H1 (cell line): ENCODE results near the gene MYO1G. TPM values are rescaled to one million over a fixed set of nuclear protein-coding genes. Genes with fewer than 3 reads are reported as not detected.

Experiments used
- CEBPB ChIP-seq: IDR thresholded peaks from 2 replicates; pipeline ENCODE4 v1.6.1; 2012; ENCODE audit warnings: low read depth, low read length
- CHD1 ChIP-seq: IDR thresholded peaks from 2 replicates; pipeline ENCODE4 v1.6.1; 2012; ENCODE audit warnings: low read depth, low read length, improper control_type of control experiment
- CHD7 ChIP-seq: fragments of 300-600 bp; sonication (generic); IDR thresholded peaks from 2 replicates; pipeline ENCODE4 v1.7.1; 2012; ENCODE audit warnings: low read length, moderate library complexity, mild to moderate bottlenecking, inconsistent platforms; ENCODE audit not compliant: insufficient replicate concordance
- RFX5 ChIP-seq: IDR thresholded peaks from 2 replicates; pipeline ENCODE4 v1.6.1; 2011; ENCODE audit warnings: low read depth, low read length, improper control_type of control experiment, borderline replicate concordance
- polyA plus RNA-seq, 7 experiments: library from polyadenylated mRNA; depleted of rRNA in 3 of 7; stranded (reverse) in 5 of 7; unstranded in 2 of 7; fragments of >200 nt in 5 of 7; fragments of 200-250 nt in 2 of 7; gene quantifications; 1 replicate in 5 of 7; 2 replicates in 1 of 7; 4 replicates in 1 of 7; pipeline versions ENCODE4 v1.2.1 to v1.2.3, GENCODE V29; 2011 to 2013; ENCODE audit warnings: missing spikeins in 2 of 7, mixed read lengths in 2 of 7
- total RNA-seq: library from RNA; stranded (reverse); fragmentation: NEBNext Ultra II Directional; extraction: Animal tissue kit (Norgen Biotek cat#: 25700); gene quantifications from 2 replicates; pipeline ENCODE4 v1.2.1, GENCODE V29; 2021

The MYO1G gene
- total and polyA plus RNA-seq, 2 of the 8 experiments (the other 6 are each of a cell fraction or from before 2014, with no cell fraction given) = 0.08 to 0.19 TPM

DNA sequence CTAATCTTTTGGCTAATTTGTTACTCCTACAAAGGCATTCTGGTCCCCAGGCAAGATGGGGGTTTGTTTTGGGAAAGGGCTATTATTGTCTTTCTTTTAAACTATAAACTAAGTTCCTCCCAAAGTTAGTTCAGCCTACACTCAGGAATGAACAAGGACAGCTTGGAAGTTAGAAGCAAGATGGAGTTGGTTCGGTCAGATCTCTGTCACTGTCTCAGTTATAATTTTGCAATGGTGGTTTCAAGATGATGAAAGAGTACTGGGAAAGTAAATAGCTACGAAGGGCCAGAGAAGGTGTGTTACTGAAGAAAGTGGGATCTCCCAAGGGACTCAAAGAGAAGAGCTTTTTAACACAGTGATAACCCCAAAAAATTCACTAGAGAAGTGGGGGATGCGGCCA is 10.3 kb upstream of the MYO1G start (continued):
- TF ChIP-seq CHD7 = no peak
- TF ChIP-seq CHD1 = no peak
- no peak for TF ChIP-seq RFX5
- TF ChIP-seq CEBPB = no peak
- TF ChIP-seq, all 59 proteins: peak for 0
